SJCRH30 (cell line): ENCODE measurements around the gene NRBF2. TPM values are rescaled to one million over a fixed set of nuclear protein-coding genes. Genes with fewer than 3 reads are reported as not detected.
A peak's percentile ranks its signal among the peaks of the same experiment; 100 is the strongest.

Experiments
- DNase-seq, 2 experiments: peaks; one replicate each; pipeline ENCODE4 v3.0.0-alpha.2; 2015 to 2020
- H3K27ac ChIP-seq: fragments of 250-450 bp; sonication (Bioruptor Pico); 2 replicates; pipeline ENCODE4 v1.5.1; 2020; ENCODE audit warnings: mild to moderate bottlenecking, moderate library complexity
- H3K27me3 ChIP-seq: fragments of 250-450 bp; sonication (Bioruptor Pico); 2 replicates; pipeline ENCODE4 v1.5.1; 2020; ENCODE audit warnings: mild to moderate bottlenecking, moderate library complexity
- H3K36me3 ChIP-seq: fragments of 250-450 bp; sonication (Bioruptor Pico); 2 replicates; pipeline ENCODE4 v1.5.1; 2020; ENCODE audit warnings: mild to moderate bottlenecking, moderate library complexity
- H3K4me1 ChIP-seq: fragments of 250-450 bp; sonication (Bioruptor Pico); 2 replicates; pipeline ENCODE4 v1.5.1; 2020; ENCODE audit warnings: mild to moderate bottlenecking, moderate library complexity
- H3K4me3 ChIP-seq: fragments of 250-450 bp; sonication (Bioruptor Pico); 2 replicates; pipeline ENCODE4 v1.5.1; 2020; ENCODE audit warnings: mild to moderate bottlenecking, moderate library complexity
- H3K9me3 ChIP-seq: fragments of 250-450 bp; sonication (Bioruptor Pico); replicated peaks from 2 replicates; pipeline ENCODE4 v1.5.1; 2020; ENCODE audit warnings: mild to moderate bottlenecking, moderate library complexity
- total RNA-seq: library from RNA; depleted of rRNA; stranded (reverse); fragments of >200 nt; shearing (Covaris generic); gene quantifications from 2 replicates; pipeline ENCODE4 v1.2.3, GENCODE V29; 2014

The NRBF2 gene
- total RNA-seq, 1 experiment from 2014 or later: 14.0 TPM

- H3K36me3 ChIP-seq: no peaks in the 10 kb centered on the region
- H3K4me1 ChIP-seq: no peaks in the 10 kb centered on the region
- H3K27ac ChIP-seq: no peak overlapping the region
- no peaks in the 10 kb centered on the region for H3K9me3 ChIP-seq
- H3K4me3 ChIP-seq: no peak overlapping the region
- no peak for DNase-seq
- H3K27me3 ChIP-seq: no peaks in the 10 kb centered on the region
These were observed 26.9 kb upstream of the NRBF2 start for GRCh38 chr10:63106111-63106755.

GRCh38 chr10:63107943-63108437 lies 25.1 kb upstream of the NRBF2 start:
- Histone ChIP-seq H3K36me3 (no peaks in the 10 kb centered on the region), H3K27ac (no peak overlapping the region), H3K9me3 (no peaks in the 10 kb centered on the region), H3K4me1 (no peaks in the 10 kb centered on the region), H3K4me3 (no peak overlapping the region), H3K27me3 (no peaks in the 10 kb centered on the region)
- no peak for DNase-seq

GRCh38 chr10:63110940-63111339 lies 22.2 kb upstream of the NRBF2 start:
- no peak overlapping the region for H3K27ac ChIP-seq
- no peaks in the 10 kb centered on the region for H3K4me1 ChIP-seq
- no peak for DNase-seq

GRCh38 chr10:63114031-63114814 lies 18.9 kb upstream of the NRBF2 start:
- Histone ChIP-seq H3K4me3 (no peak overlapping the region), H3K27ac (no peak overlapping the region), H3K27me3 (no peaks in the 10 kb centered on the region), H3K4me1 (no peaks in the 10 kb centered on the region), H3K36me3 (no peaks in the 10 kb centered on the region), H3K9me3 (no peaks in the 10 kb centered on the region)
- no peak for DNase-seq

More at GRCh38 chr10:63110940-63111339, 22.2 kb upstream of the NRBF2 start:
- no peaks in the 10 kb centered on the region for H3K36me3 ChIP-seq
- H3K27me3 ChIP-seq: no peaks in the 10 kb centered on the region
- no peaks in the 10 kb centered on the region for H3K9me3 ChIP-seq
- H3K4me3 ChIP-seq: no peak overlapping the region

GRCh38 chr10:63115732-63116383 lies 17.3 kb upstream of the NRBF2 start:
- no peak overlapping the region for H3K4me3 ChIP-seq
- no peaks in the 10 kb centered on the region for H3K36me3 ChIP-seq
- no peak overlapping the region for H3K27ac ChIP-seq
- H3K4me1 ChIP-seq: no peaks in the 10 kb centered on the region
- DNase-seq: peak in 1 of 2 experiments; percentile 16
- no peaks in the 10 kb centered on the region for H3K27me3 ChIP-seq
- H3K9me3 ChIP-seq: no peaks in the 10 kb centered on the region

- Histone ChIP-seq H3K4me3 (no peak overlapping the region), H3K9me3 (no peaks in the 10 kb centered on the region), H3K27ac (no peak overlapping the region), H3K27me3 (no peaks in the 10 kb centered on the region), H3K36me3 (no peaks in the 10 kb centered on the region), H3K4me1 (no peaks in the 10 kb centered on the region)
- no peak for DNase-seq
These were observed 16.6 kb upstream of the NRBF2 start for GRCh38 chr10:63116452-63117072.

- H3K4me1 ChIP-seq: no peaks in the 10 kb centered on the region
- DNase-seq: no peak
- no peak overlapping the region for H3K4me3 ChIP-seq
- H3K27ac ChIP-seq: no peak overlapping the region
- H3K36me3 ChIP-seq: no peaks in the 10 kb centered on the region
- no peaks in the 10 kb centered on the region for H3K27me3 ChIP-seq
- H3K9me3 ChIP-seq: no peaks in the 10 kb centered on the region
These were observed 14.1 kb upstream of the NRBF2 start for GRCh38 chr10:63119041-63119440.

- H3K4me3 ChIP-seq: no peak overlapping the region
- no peaks in the 10 kb centered on the region for H3K27me3 ChIP-seq
- H3K4me1 ChIP-seq: no peaks in the 10 kb centered on the region
- peak in 1 of 2 experiments; percentile 8 for DNase-seq
- no peak overlapping the region for H3K27ac ChIP-seq
- H3K36me3 ChIP-seq: no peaks in the 10 kb centered on the region
- H3K9me3 ChIP-seq: no peaks in the 10 kb centered on the region
These were observed 12.6 kb upstream of the NRBF2 start for GRCh38 chr10:63120554-63120953.

GRCh38 chr10:63123727-63124362 lies 9.3 kb upstream of the NRBF2 start:
- H3K4me3 ChIP-seq: no peak overlapping the region
- H3K9me3 ChIP-seq: no peaks in the 10 kb centered on the region
- no peak overlapping the region for H3K27ac ChIP-seq
- H3K36me3 ChIP-seq: no peaks in the 10 kb centered on the region
- no peaks in the 10 kb centered on the region for H3K27me3 ChIP-seq
- no peak for DNase-seq
- H3K4me1 ChIP-seq: no peaks in the 10 kb centered on the region

GRCh38 chr10:63125459-63125858 lies 7.7 kb upstream of the NRBF2 start:
- Histone ChIP-seq H3K4me1 (no peaks in the 10 kb centered on the region), H3K27ac (no peak overlapping the region)
- no peak for DNase-seq

GRCh38 chr10:63128443-63128842 lies 4.7 kb upstream of the NRBF2 start:
- no peaks in the 10 kb centered on the region for H3K9me3 ChIP-seq
- no peaks in the 10 kb centered on the region for H3K27me3 ChIP-seq
- no peaks in the 10 kb centered on the region for H3K36me3 ChIP-seq
- no peak overlapping the region for H3K27ac ChIP-seq
- no peak for DNase-seq
- no peak overlapping the region for H3K4me3 ChIP-seq
- no peaks in the 10 kb centered on the region for H3K4me1 ChIP-seq

More at GRCh38 chr10:63125459-63125858, 7.7 kb upstream of the NRBF2 start:
- H3K27me3 ChIP-seq: no peaks in the 10 kb centered on the region
- no peaks in the 10 kb centered on the region for H3K36me3 ChIP-seq
- H3K9me3 ChIP-seq: no peaks in the 10 kb centered on the region
- H3K4me3 ChIP-seq: no peak overlapping the region

- Histone ChIP-seq H3K27me3 (no peaks in the 10 kb centered on the region), H3K36me3 (no peaks in the 10 kb centered on the region)
These were observed 3.2 kb upstream of the NRBF2 start for GRCh38 chr10:63129888-63130287.

GRCh38 chr10:63132651-63133055 lies 475 bp upstream of the NRBF2 start:
- Histone ChIP-seq H3K27ac (peak overlapping the region; percentile 16; the same call in 1 of the 2 replicates), H3K27me3 (no peaks in the 10 kb centered on the region), H3K36me3 (no peaks in the 10 kb centered on the region), H3K9me3 (no peaks in the 10 kb centered on the region), H3K4me1 (no peaks in the 10 kb centered on the region), H3K4me3 (peak overlapping the region; percentile 74)
- no peak for DNase-seq

More at GRCh38 chr10:63129888-63130287, 3.2 kb upstream of the NRBF2 start:
- H3K4me3 ChIP-seq: no peak overlapping the region
- H3K4me1 ChIP-seq: no peaks in the 10 kb centered on the region
- H3K9me3 ChIP-seq: no peaks in the 10 kb centered on the region
- DNase-seq: no peak
- H3K27ac ChIP-seq: no peak overlapping the region

GRCh38 chr10:63133821-63134557 lies 861 bp downstream of the NRBF2 start:
- Histone ChIP-seq H3K4me3 (peak overlapping the region; percentile 74), H3K9me3 (no peaks in the 10 kb centered on the region), H3K27ac (peak overlapping the region; percentile 60; the same call in 1 of the 2 replicates), H3K36me3 (no peaks in the 10 kb centered on the region), H3K4me1 (no peaks in the 10 kb centered on the region), H3K27me3 (no peaks in the 10 kb centered on the region)
- no peak for DNase-seq
